ENCODE results near the gene TSHZ2.

GRCh38 chr20:53283597-53283996 is 311.4 kb downstream of the TSHZ2 start:
- TF ChIP-seq CTCF (IDR thresholded peaks at IDR 0.05; ENCODE audit: poor library complexity, severe bottlenecking): no peak
- TF ChIP-seq EZH2 (IDR thresholded peaks at IDR 0.05; ENCODE audit: borderline replicate concordance, insufficient read depth, low read length, poor library complexity, severe bottlenecking): no peak
- no peak for TF ChIP-seq MXI1 (conservative IDR thresholded peaks at IDR 0.05; ENCODE audit: poor library complexity, severe bottlenecking)
- TF ChIP-seq POLR2AphosphoS5 (IDR thresholded peaks at IDR 0.05): no peak
- no peak for TF ChIP-seq TAF1 (IDR thresholded peaks at IDR 0.05; ENCODE audit: low read depth)
- no peak for TF ChIP-seq SMC3 (conservative IDR thresholded peaks at IDR 0.05; ENCODE audit: poor library complexity)
- TF ChIP-seq EP300 (conservative IDR thresholded peaks at IDR 0.05; ENCODE audit: poor library complexity, severe bottlenecking): no peak
